ENCODE data around the gene EPPIN. TPM values are rescaled to one million over a fixed set of nuclear protein-coding genes. Genes with fewer than 3 reads are reported as not detected.

Gene EPPIN
- total RNA-seq, result not detected in 2 replicates

DNA sequence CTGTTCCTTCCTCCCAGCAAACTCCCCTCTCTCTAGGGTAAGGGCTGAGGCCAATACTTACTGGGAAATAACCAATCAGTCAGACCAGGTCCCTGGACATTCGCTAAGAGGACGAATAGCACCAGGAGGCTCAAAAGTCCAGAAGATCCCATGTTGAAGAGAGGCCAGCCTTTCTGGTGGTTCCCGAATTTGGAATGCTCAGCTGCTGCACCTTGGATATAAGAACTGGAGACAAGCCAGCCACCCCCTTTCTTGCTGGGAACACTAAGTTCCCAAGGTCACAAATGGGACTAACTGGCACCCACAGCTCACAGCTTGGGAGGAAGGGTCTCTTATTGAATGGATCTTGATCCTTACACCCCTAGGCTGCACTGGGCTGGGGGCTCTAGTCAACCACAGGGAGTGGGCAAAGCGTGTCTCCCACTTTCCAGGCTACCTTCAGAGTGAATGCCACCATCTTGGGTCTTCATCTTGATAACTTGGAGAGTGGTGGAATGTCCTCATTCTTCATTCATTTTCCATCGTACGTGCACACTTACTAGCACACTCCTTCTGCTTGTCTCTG, at the start of gene EPPIN:
EPPIN (minus strand) TSS at position 196 of the 565 bp plus-strand sequence; CDS start at position 152, 44 bp downstream.

GRCh38 chr20:45579184-45579583, 32.0 kb upstream of the EPPIN start, which contains the start of gene WFDC8:
TSS of gene WFDC8 (minus strand) at chr20:45579284. CDS start at chr20:45579247, 37 bp downstream.

DNA sequence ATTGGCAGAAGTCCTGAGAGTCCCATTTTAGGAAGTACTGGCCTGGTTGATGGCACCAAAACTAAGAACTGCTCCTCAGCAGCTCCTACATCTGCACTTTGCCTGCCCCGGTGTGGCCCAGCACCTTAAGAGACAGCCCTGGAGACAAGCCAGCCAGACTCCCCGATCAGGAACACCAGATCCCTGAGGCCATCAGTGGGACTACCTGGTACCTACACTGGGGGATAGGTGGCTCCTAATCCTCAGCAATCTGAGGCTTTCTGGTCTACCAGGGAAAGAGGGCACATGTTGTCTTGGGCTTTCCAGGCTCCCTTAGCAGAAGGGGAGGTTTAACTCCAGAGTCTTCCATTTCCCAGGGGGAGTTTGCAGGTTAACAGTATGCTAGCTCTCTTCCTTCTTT, 7.8 kb downstream of the EPPIN start, which contains the start of gene WFDC6:
WFDC6 (minus strand) TSS at position 101 of the 400 bp plus-strand sequence; CDS start at position 26, 75 bp downstream.

GRCh38 chr20:45515147-45515913, 31.9 kb downstream of the EPPIN start, which contains the start of gene SPINT3:
TSS of gene SPINT3 (minus strand) at chr20:45515622. CDS start at chr20:45515608, 14 bp downstream.

Other genes with a start within 250 kb of the EPPIN start
- not detected in 2 replicates for gene RBPJL, start 240.6 kb downstream of the EPPIN start, total RNA-seq
- not detected in 2 replicates for gene MATN4, start 239.1 kb downstream of the EPPIN start, total RNA-seq
- 162 and 261 TPM in 2 replicates for gene SDC4, start 199.0 kb downstream of the EPPIN start, total RNA-seq
- 18.9 and 20.5 TPM in 2 replicates for gene SYS1, start 184.2 kb downstream of the EPPIN start, total RNA-seq
- not detected in 2 replicates for gene TP53TG5, start 169.1 kb downstream of the EPPIN start, total RNA-seq
- gene DBNDD2, start 139.1 kb downstream of the EPPIN start, total RNA-seq, result 35.7 and 41.2 TPM in 2 replicates
- gene PIGT, start 131.3 kb downstream of the EPPIN start, total RNA-seq, result 55.9 and 68.6 TPM in 2 replicates
- not detected in 2 replicates for gene WFDC2, start 77.6 kb downstream of the EPPIN start, total RNA-seq
- gene SPINT3, start 31.8 kb downstream of the EPPIN start, total RNA-seq, result not detected in 2 replicates
- not detected in 2 replicates for gene WFDC6, start 7.9 kb downstream of the EPPIN start, total RNA-seq
- not detected in 2 replicates for gene WFDC8, start 31.9 kb upstream of the EPPIN start, total RNA-seq
- gene WFDC10A, start 82.3 kb upstream of the EPPIN start, total RNA-seq, result not detected in 2 replicates
- not detected in 2 replicates for gene WFDC9, start 83.9 kb upstream of the EPPIN start, total RNA-seq
- not detected in 2 replicates for gene WFDC11, start 122.8 kb upstream of the EPPIN start, total RNA-seq
- gene WFDC13, start 154.6 kb upstream of the EPPIN start, total RNA-seq, result not detected in 2 replicates
- not detected in 2 replicates for gene WFDC10B, start 157.6 kb upstream of the EPPIN start, total RNA-seq
- gene SPINT4, start 174.9 kb upstream of the EPPIN start, total RNA-seq, result not detected in 2 replicates
- gene WFDC3, start 244.5 kb upstream of the EPPIN start, total RNA-seq, result not detected in 2 replicates
- gene DNTTIP1, start 244.6 kb upstream of the EPPIN start, total RNA-seq, result 10.6 and 11.9 TPM in 2 replicates